OCI-LY7 (cell line): ENCODE measurements around the gene FMC1. TPM values are rescaled to one million over a fixed set of nuclear protein-coding genes. Genes with fewer than 3 reads are reported as not detected.

ENCODE experiments used
- BruUV-seq: library from RNA; stranded (reverse); fragments of 400-500 nt; replicated peaks from 2 replicates; lab custom pipeline; 2021; lab: Mats Ljungman, UMichigan
- CTCF ChIA-PET: fragments of 300-600 bp; sonication (Branson Sonifier 250); formaldehyde crosslinking; loops from one replicate; lab custom pipeline; 2022; ENCODE audit warnings: antibody characterized with exemption; ENCODE audit not compliant: unreplicated experiment; lab: Charles Lee
- POLR2A ChIA-PET: fragments of 300-600 bp; sonication (Branson Sonifier 250); formaldehyde crosslinking; loops from one replicate; lab custom pipeline; 2022; ENCODE audit warnings: antibody characterized with exemption; lab: Charles Lee
- DNase-seq: peaks from one replicate; pipeline ENCODE4 v3.0.0-alpha.2; 2015; ENCODE audit warnings: low spot score
- H2AFZ ChIP-seq: fragments of 200-600 bp; sonication (generic), shearing (Covaris generic); 2 replicates; pipeline ENCODE4 v1.6.1; 2014; ENCODE audit warnings: mild to moderate bottlenecking, antibody characterized with exemption, low read length, moderate library complexity
- H3K27ac ChIP-seq: fragments of 200-600 bp; sonication (generic); 2 replicates; pipeline ENCODE4 v1.5.1; 2014; ENCODE audit warnings: mixed run types, low read depth, mild to moderate bottlenecking, moderate library complexity, low read length, inconsistent platforms; ENCODE audit not compliant: poor library complexity, severe bottlenecking
- H3K36me3 ChIP-seq: fragments of 200-600 bp; sonication (generic); 2 replicates; pipeline ENCODE4 v1.6.1; 2014; ENCODE audit warnings: mild to moderate bottlenecking, antibody characterized with exemption, low read length, moderate library complexity, mixed read lengths; ENCODE audit not compliant: insufficient read depth
- H3K4me1 ChIP-seq: fragments of 200-600 bp; sonication (generic); 2 replicates; pipeline ENCODE4 v1.5.1; 2014; ENCODE audit warnings: mild to moderate bottlenecking, low read length; ENCODE audit not compliant: insufficient read depth, poor library complexity, severe bottlenecking
- H3K4me2 ChIP-seq: fragments of 200-600 bp; sonication (generic); 2 replicates; pipeline ENCODE4 v1.6.1; 2014; ENCODE audit warnings: mild to moderate bottlenecking, low read length
- H3K4me3 ChIP-seq: fragments of 200-600 bp; sonication (generic); 2 replicates; pipeline ENCODE4 v1.5.1; 2014; ENCODE audit warnings: mild to moderate bottlenecking, low read depth, low read length; ENCODE audit not compliant: poor library complexity, severe bottlenecking
- H3K79me2 ChIP-seq: fragments of 200-600 bp; sonication (generic); 2 replicates; pipeline ENCODE4 v1.6.1; 2016; ENCODE audit warnings: low read depth, mild to moderate bottlenecking, low read length, moderate library complexity, mixed read lengths; ENCODE audit not compliant: insufficient read depth
- H3K9me2 ChIP-seq: fragments of 200-600 bp; sonication (generic); 2 replicates; pipeline ENCODE4 v1.6.1; 2016; ENCODE audit warnings: mild to moderate bottlenecking, low read length, mixed read lengths; ENCODE audit not compliant: insufficient read depth
- H3K9me3 ChIP-seq: fragments of 200-600 bp; sonication (generic); 2 replicates; pipeline ENCODE4 v1.6.1; 2014; ENCODE audit warnings: mild to moderate bottlenecking, mixed run types, low read length, mixed read lengths
- H4K20me1 ChIP-seq: fragments of 200-600 bp; sonication (generic); 2 replicates; pipeline ENCODE4 v1.6.1; 2014; ENCODE audit warnings: mild to moderate bottlenecking, antibody characterized with exemption, low read length, moderate library complexity, mixed read lengths; ENCODE audit not compliant: insufficient read depth
- EZH2phosphoT487 ChIP-seq: fragments of 200-600 bp; sonication (generic); IDR thresholded peaks from 2 replicates; pipeline ENCODE4 v1.6.1; 2018; ENCODE audit warnings: low read depth, borderline replicate concordance, mild to moderate bottlenecking, mixed run types, antibody characterized with exemption, low read length, moderate library complexity, mixed read lengths
- intact Hi-C: fragments of 100-400 bp; cut with micrococcal nuclease; formaldehyde crosslinking; loops from one replicate; pipeline ENCODE4 v1.10.0; 2022; ENCODE audit not compliant: unreplicated experiment
- total RNA-seq, 2 experiments: library from RNA; depleted of rRNA in 1 of 2; stranded (reverse); fragments of >200 nt in 1 of 2; shearing (Covaris generic) in 1 of 2; gene quantifications; 2 replicates each; pipeline ENCODE4 v1.2.3, GENCODE V29; 2014 to 2022
- TF ChIP-seq, protein P1 (sequence below): fragments of 200-600 bp; sonication (generic); conservative IDR thresholded peaks from 2 replicates; pipeline ENCODE4 v1.5.1; 2014; ENCODE audit warnings: mild to moderate bottlenecking, antibody characterized with exemption, low read length, moderate library complexity, mixed read lengths

FMC1 gene
- total RNA-seq, 2 experiments from 2014 or later, result 15.1 to 19.5 TPM

DNA sequence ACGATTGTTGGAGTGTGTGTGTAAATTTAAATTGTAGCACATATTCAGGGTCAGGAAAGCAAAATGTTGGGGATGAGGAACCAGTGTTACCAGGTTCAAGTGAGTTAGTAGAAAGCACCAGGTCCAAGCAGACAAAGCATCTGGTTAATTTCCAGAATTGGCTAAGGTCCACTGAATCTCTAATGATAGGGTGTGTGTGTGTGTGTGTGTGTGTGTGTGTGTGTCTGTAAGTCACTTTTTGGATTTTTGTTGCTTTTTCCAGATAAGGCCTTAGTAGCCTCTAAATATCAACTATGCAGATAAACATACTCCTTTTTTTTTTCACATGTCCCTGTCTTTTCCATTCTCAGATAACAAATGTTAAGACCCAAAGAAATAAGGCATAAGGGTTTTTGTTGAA is 36.6 kb upstream of the FMC1 start:
- TF ChIP-seq, protein P1, sequence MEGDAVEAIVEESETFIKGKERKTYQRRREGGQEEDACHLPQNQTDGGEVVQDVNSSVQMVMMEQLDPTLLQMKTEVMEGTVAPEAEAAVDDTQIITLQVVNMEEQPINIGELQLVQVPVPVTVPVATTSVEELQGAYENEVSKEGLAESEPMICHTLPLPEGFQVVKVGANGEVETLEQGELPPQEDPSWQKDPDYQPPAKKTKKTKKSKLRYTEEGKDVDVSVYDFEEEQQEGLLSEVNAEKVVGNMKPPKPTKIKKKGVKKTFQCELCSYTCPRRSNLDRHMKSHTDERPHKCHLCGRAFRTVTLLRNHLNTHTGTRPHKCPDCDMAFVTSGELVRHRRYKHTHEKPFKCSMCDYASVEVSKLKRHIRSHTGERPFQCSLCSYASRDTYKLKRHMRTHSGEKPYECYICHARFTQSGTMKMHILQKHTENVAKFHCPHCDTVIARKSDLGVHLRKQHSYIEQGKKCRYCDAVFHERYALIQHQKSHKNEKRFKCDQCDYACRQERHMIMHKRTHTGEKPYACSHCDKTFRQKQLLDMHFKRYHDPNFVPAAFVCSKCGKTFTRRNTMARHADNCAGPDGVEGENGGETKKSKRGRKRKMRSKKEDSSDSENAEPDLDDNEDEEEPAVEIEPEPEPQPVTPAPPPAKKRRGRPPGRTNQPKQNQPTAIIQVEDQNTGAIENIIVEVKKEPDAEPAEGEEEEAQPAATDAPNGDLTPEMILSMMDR, result no peak
- no peak for TF ChIP-seq EZH2phosphoT487
- intact Hi-C loops, result no loop called here
- Histone ChIP-seq H3K36me3 (no peaks in the 10 kb centered on the region), H3K9me3 (no peaks in the 10 kb centered on the region), H3K4me3 (no peak overlapping the region), H3K4me2 (no peak overlapping the region), H4K20me1 (no peaks in the 10 kb centered on the region), H3K27ac (no peak overlapping the region), H3K9me2 (no peaks in the 10 kb centered on the region), H3K4me1 (no peaks in the 10 kb centered on the region), H3K79me2 (no peaks in the 10 kb centered on the region), H2AFZ (no peak overlapping the region)
- no TSS peak for BruUV-seq
- POLR2A ChIA-PET, result interaction anchor here (0.6 to 1.4 kb wide), 3 partner anchors 11 to 34 kb away, joined by 3 read pairs; no protein-coding TSS in a partner anchor
- CTCF ChIA-PET, result no interaction called here
- no peak for DNase-seq

DNA sequence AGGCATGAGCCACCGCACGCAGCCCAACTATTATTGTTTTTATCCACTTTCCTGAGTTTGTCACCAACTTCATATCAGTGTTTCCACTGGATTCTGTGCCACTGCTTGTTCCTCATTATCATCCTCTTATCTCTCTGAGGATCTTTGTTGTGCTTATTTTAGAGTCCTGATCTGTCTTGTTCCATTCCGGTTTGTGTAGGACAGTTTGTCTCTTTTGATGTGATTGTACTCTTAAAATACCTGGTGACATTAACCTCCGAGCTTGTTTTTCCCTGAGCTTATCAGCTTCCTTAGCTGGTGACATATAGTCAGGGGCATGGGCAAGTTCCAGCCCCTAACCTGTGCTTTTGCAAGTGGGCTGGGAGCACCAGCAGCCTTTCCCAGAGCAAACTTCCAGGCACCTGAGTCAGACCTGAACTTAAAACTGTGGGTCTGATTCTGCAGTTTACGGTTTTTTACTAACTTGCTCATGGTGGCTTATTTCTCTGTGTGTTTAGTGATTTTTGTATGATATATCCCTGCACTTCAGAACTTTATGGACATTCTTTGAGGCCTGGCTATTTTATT is 23.1 kb upstream of the FMC1 start:
- no peaks in the 10 kb centered on the region for H3K4me1 ChIP-seq

More for the DNA sequence above, 23.1 kb upstream of the FMC1 start:
- no peak for TF ChIP-seq EZH2phosphoT487
- TF ChIP-seq, protein P1, result no peak
- ChIA-PET POLR2A (interaction anchor here (0.6 kb wide), 1 partner anchor 13 kb away, joined by 4 read pairs; no protein-coding TSS in a partner anchor), CTCF (no interaction called here)
- Histone ChIP-seq H3K9me3 (no peaks in the 10 kb centered on the region), H2AFZ (no peak overlapping the region), H3K79me2 (no peaks in the 10 kb centered on the region), H3K36me3 (no peaks in the 10 kb centered on the region), H3K9me2 (no peaks in the 10 kb centered on the region), H3K27ac (no peak overlapping the region), H3K4me2 (no peak overlapping the region), H3K4me3 (no peak overlapping the region), H4K20me1 (no peaks in the 10 kb centered on the region)
- no TSS peak for BruUV-seq
- DNase-seq, result no peak
- intact Hi-C loops, result no loop called here
